Muscle of leg (tissue), 11 donors: ENCODE data around the gene SLC30A1. TPM values are rescaled to one million over a fixed set of nuclear protein-coding genes. Genes with fewer than 3 reads are reported as not detected.

Experiments
- DNase-seq: peaks from one replicate; pipeline ENCODE4 v3.0.0; 2013
- H3K27ac ChIP-seq: one replicate; pipeline ENCODE4 v1.5.1; 2013; ENCODE audit warnings: mild to moderate bottlenecking, low read length, control low read depth
- H3K27me3 ChIP-seq: one replicate; pipeline ENCODE4 v1.6.1; 2013; ENCODE audit warnings: low read length; ENCODE audit not compliant: control insufficient read depth, insufficient read depth
- H3K36me3 ChIP-seq: one replicate; pipeline ENCODE4 v1.6.1; 2013; ENCODE audit warnings: low read length; ENCODE audit not compliant: control insufficient read depth, insufficient read depth
- H3K4me1 ChIP-seq: one replicate; pipeline ENCODE4 v1.6.1; 2013; ENCODE audit warnings: low read length; ENCODE audit not compliant: control insufficient read depth, insufficient read depth
- H3K4me3 ChIP-seq: one replicate; pipeline ENCODE4 v1.5.1; 2013; ENCODE audit warnings: low read length, control low read depth
- H3K9me3 ChIP-seq: replicated peaks from 2 replicates; pipeline ENCODE4 v1.6.1; 2013; ENCODE audit warnings: low read depth, low read length; ENCODE audit not compliant: control insufficient read depth
- WGBS: methylation state at CpG from one replicate; pipeline ENCODE4 v1.1.5; 2013; ENCODE audit warnings: missing lambda C conversion rate; ENCODE audit not compliant: insufficient coverage; 5-methylcytosine and 5-hydroxymethylcytosine counted together
- polyA plus RNA-seq, 8 donors: library from polyadenylated mRNA; unstranded; fragments of 120-200 nt; gene quantifications; one replicate each; pipeline versions ENCODE4 v1.2.1 to v1.2.3, GENCODE V29; 2013; ENCODE audit warnings: inconsistent platforms in 1 of 8, low replicate concordance in 1 of 8; ENCODE audit not compliant: insufficient read length in 8 of 8, insufficient read depth in 1 of 8
- total RNA-seq: library from RNA; stranded (reverse); fragments of 120-200 nt; gene quantifications from one replicate; pipeline ENCODE4 v1.2.4, GENCODE V29; 2013

Gene SLC30A1
- total and polyA plus RNA-seq, 9 donors: 9.4 to 15.3 (median 12.4) TPM

DNA sequence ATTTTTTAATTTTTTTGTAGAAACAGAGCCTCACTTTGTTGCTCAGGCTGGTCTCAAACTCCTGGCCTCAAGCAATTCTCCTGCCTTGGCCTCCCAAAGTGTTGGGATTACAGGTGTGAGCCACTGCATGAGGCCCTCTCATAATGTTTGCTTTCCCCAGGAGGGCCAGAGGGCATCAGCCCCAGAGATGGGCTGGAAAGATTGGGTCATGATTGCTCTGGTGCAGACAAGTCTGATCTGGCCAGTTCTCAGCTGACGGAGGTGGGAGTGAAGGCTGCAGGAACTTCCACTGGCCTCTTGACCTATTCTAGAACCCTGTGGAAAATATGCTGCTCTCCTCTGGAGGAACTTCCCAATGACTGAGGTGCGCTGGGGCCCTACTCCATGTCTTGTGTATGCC lies 43.6 kb downstream of the SLC30A1 start:
- DNase-seq: no peak
- no peaks in the 10 kb centered on the region for H3K27me3 ChIP-seq
- H3K4me3 ChIP-seq: no peak overlapping the region
- WGBS: 83% methylated on average over 2 of the region's 2 CpGs
- no peak overlapping the region for H3K27ac ChIP-seq
- H3K36me3 ChIP-seq: no peaks in the 10 kb centered on the region
- H3K9me3 ChIP-seq: no peaks in the 10 kb centered on the region
- peaks cover 29% of the 10 kb centered on the region for H3K4me1 ChIP-seq

GRCh38 chr1:211534545-211535291 lies 44.2 kb downstream of the SLC30A1 start:
- no peaks in the 10 kb centered on the region for H3K9me3 ChIP-seq
- DNase-seq: no peak
- 83% methylated on average over 2 of the region's 5 CpGs for WGBS

DNA sequence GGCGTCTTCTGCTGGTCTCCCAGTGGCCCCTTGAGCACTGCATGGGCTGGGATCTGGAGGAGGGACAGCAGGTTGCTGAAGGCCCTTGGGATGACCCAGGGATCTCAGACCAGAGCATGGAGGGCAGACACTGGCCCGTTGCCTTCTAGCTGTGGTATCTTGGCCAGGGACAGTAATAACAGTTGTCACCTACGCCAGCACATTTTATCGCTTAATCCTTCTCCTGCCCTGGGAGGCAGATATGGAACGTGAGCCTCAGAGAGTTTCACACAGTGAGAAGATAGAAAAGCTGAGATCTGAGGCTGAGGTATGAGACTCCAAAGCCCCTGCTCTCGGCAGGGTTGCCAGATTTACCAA lies 46.9 kb downstream of the SLC30A1 start:
- H3K36me3 ChIP-seq: no peaks in the 10 kb centered on the region
- WGBS: 40% methylated on average over 1 of the region's 6 CpGs
- H3K4me3 ChIP-seq: no peak overlapping the region
- peaks cover 39% of the 10 kb centered on the region for H3K4me1 ChIP-seq
- H3K27me3 ChIP-seq: no peaks in the 10 kb centered on the region
- H3K27ac ChIP-seq: no peak overlapping the region
- no peaks in the 10 kb centered on the region for H3K9me3 ChIP-seq
- DNase-seq: peak; percentile 54

More at GRCh38 chr1:211534545-211535291, 44.2 kb downstream of the SLC30A1 start:
- H3K27ac ChIP-seq: no peak overlapping the region
- no peaks in the 10 kb centered on the region for H3K36me3 ChIP-seq
- H3K4me1 ChIP-seq: peaks cover 33% of the 10 kb centered on the region
- H3K27me3 ChIP-seq: no peaks in the 10 kb centered on the region
- H3K4me3 ChIP-seq: no peak overlapping the region

- H3K27me3 ChIP-seq: no peaks in the 10 kb centered on the region
- no peaks in the 10 kb centered on the region for H3K36me3 ChIP-seq
- peak; percentile 52 for DNase-seq
- H3K4me3 ChIP-seq: no peak overlapping the region
- no peaks in the 10 kb centered on the region for H3K9me3 ChIP-seq
- WGBS: 88% methylated on average over 13 of the region's 15 CpGs
- peak overlapping the region; percentile 24 for H3K27ac ChIP-seq
- H3K4me1 ChIP-seq: peaks cover 41% of the 10 kb centered on the region
Observed at GRCh38 chr1:211531194-211532087, 47.5 kb downstream of the SLC30A1 start.

GRCh38 chr1:211530102-211530501 lies 48.9 kb downstream of the SLC30A1 start:
- no peak for DNase-seq
- no peak overlapping the region for H3K27ac ChIP-seq
- no peaks in the 10 kb centered on the region for H3K27me3 ChIP-seq
- WGBS: 0% methylated on average over 1 of the region's 2 CpGs
- H3K36me3 ChIP-seq: no peaks in the 10 kb centered on the region
- peaks cover 41% of the 10 kb centered on the region for H3K4me1 ChIP-seq
- no peaks in the 10 kb centered on the region for H3K9me3 ChIP-seq
- H3K4me3 ChIP-seq: no peak overlapping the region

GRCh38 chr1:211529453-211529852 lies 49.5 kb downstream of the SLC30A1 start:
- H3K27me3 ChIP-seq: no peaks in the 10 kb centered on the region
- H3K4me3 ChIP-seq: no peak overlapping the region
- no peaks in the 10 kb centered on the region for H3K36me3 ChIP-seq
- DNase-seq: peak; percentile 34
- H3K9me3 ChIP-seq: no peaks in the 10 kb centered on the region
- H3K4me1 ChIP-seq: peaks cover 45% of the 10 kb centered on the region
- no peak overlapping the region for H3K27ac ChIP-seq
- WGBS: 49% methylated on average over 7 of the region's 9 CpGs

DNA sequence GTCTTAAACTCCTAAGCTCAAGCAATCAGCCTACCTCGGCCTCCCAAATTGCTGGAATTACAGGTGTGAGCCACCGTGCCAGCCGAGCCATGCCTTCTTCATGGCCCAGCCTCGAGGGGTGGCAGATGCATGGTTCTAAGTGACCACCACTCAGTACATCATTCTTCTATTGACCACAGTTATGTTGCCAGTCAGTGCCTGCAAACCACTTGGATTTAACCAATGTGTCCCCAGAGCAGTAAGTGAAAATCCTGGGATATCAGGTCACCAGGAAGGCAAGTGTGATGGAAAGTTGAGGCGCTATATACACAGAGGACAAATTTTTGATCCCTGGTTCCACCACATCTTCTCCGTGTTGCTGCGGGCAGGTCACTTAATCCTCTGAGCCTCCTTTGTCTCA lies 50.0 kb downstream of the SLC30A1 start:
- WGBS: 83% methylated on average over 1 of the region's 7 CpGs
- H3K27ac ChIP-seq: no peak overlapping the region
- no peaks in the 10 kb centered on the region for H3K9me3 ChIP-seq
- DNase-seq: no peak
- H3K36me3 ChIP-seq: no peaks in the 10 kb centered on the region
- H3K4me1 ChIP-seq: peaks cover 45% of the 10 kb centered on the region
- H3K4me3 ChIP-seq: no peak overlapping the region
- H3K27me3 ChIP-seq: no peaks in the 10 kb centered on the region

DNA sequence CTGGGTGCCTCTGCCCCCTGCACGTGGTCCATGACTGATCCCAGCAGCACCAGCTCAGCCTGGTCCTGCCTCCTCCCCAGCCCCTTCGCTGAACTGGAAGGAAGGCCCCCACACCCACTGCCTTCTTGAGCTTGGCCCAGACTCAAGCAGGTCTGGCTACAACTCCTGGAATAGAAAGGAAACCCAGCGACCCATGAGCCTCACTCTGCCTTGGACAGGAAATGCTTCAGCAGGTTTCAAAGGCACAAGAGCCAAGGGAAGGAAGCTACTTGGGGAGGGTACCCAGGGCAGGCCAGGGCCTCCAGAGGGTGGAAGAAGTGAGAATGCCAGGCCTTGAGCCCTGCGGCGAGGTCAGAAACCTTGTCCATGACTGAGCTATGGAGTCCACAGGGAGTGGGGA lies 51.1 kb downstream of the SLC30A1 start:
- H3K27me3 ChIP-seq: no peaks in the 10 kb centered on the region
- H3K27ac ChIP-seq: peak overlapping the region; percentile 25
- WGBS: 40% methylated on average over 4 of the region's 5 CpGs
- no peaks in the 10 kb centered on the region for H3K9me3 ChIP-seq
- no peaks in the 10 kb centered on the region for H3K36me3 ChIP-seq
- H3K4me1 ChIP-seq: peaks cover 45% of the 10 kb centered on the region
- peak; percentile 59 for DNase-seq
- no peak overlapping the region for H3K4me3 ChIP-seq

DNA sequence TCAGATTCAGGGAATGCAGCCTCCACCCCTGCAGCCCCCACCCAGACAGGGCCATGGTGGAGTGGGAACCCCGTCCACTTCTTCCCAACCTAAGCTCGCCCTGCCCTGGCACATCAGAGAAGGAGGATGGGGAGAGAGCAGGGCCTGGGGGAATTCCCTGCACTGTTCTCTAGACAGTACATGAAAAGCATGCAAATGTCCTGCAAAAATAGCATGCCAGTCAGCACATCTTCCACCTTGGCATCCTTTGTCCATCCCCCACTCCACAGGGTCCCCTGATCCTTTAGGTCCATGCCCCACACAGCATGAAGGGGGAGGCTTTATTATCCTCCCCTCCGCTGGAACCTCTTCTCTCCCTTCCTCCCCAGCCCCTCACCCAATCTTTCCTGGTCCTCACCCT lies 52.0 kb downstream of the SLC30A1 start:
- Histone ChIP-seq H3K27me3 (no peaks in the 10 kb centered on the region), H3K36me3 (no peaks in the 10 kb centered on the region), H3K9me3 (no peaks in the 10 kb centered on the region), H3K4me1 (peaks cover 45% of the 10 kb centered on the region), H3K27ac (no peak overlapping the region), H3K4me3 (no peak overlapping the region)
- no peak for DNase-seq
- no CpG with 5 or more reads among the region's 3 CpGs for WGBS

DNA sequence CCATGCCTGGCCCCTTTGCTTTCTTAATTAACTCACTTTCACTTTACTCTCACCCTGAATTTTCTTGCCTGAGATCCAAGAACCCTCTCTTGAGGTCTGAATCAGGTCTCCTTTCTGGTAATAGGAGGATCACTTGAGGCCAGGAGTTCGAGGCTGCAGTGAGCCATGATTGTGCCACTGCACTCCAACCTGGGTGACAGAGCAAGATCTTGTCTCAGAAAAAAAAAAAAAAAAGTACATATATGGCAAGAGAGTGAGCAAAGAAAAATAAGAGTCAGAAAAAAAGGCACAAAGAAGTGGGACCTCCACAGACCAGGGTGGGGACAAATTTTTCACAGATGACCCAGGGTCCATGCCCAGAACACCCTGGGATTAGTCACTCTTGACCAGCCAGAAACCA lies 52.9 kb downstream of the SLC30A1 start:
- no peak overlapping the region for H3K4me3 ChIP-seq
- H3K27me3 ChIP-seq: no peaks in the 10 kb centered on the region
- no peak for DNase-seq
- peaks cover 38% of the 10 kb centered on the region for H3K4me1 ChIP-seq
- no peak overlapping the region for H3K27ac ChIP-seq
- no peaks in the 10 kb centered on the region for H3K9me3 ChIP-seq
- 100% methylated on average over 1 of the region's 1 CpG for WGBS
- no peaks in the 10 kb centered on the region for H3K36me3 ChIP-seq
